Liver (tissue), 9 donors: Measurements from ENCODE around the gene HMG20A. TPM values are rescaled to one million over a fixed set of nuclear protein-coding genes. Genes with fewer than 3 reads are reported as not detected.

Experiments used
- DNase-seq: peaks from one replicate; pipeline ENCODE4 v3.0.0-alpha.2; 2017; ENCODE audit warnings: low spot score
- H3K27ac ChIP-seq, 2 donors: one replicate each; pipeline ENCODE4 v1.7.0; 2013; ENCODE audit warnings: inconsistent platforms in 2 of 2, low read length in 2 of 2, control low read depth in 1 of 2, low read depth in 1 of 2, mild to moderate bottlenecking in 1 of 2
- H3K27me3 ChIP-seq, 4 donors: one replicate each; pipeline versions ENCODE4 v1.6.1 to v1.7.0; 2013; ENCODE audit warnings: low read length in 3 of 4, inconsistent platforms in 1 of 4, mild to moderate bottlenecking in 1 of 4, moderate library complexity in 1 of 4; ENCODE audit not compliant: control insufficient read depth in 4 of 4, insufficient read depth in 4 of 4
- H3K36me3 ChIP-seq, 4 donors: one replicate each; pipeline versions ENCODE4 v1.6.1 to v1.7.0; 2013; ENCODE audit warnings: low read length in 3 of 4, mild to moderate bottlenecking in 3 of 4, low read depth in 1 of 4, moderate library complexity in 1 of 4; ENCODE audit not compliant: control insufficient read depth in 4 of 4, insufficient read depth in 3 of 4
- H3K4me1 ChIP-seq, 4 donors: one replicate each; pipeline versions ENCODE4 v1.6.1 to v1.7.0; 2013; ENCODE audit warnings: low read length in 3 of 4, mild to moderate bottlenecking in 3 of 4, moderate library complexity in 1 of 4; ENCODE audit not compliant: control insufficient read depth in 4 of 4, insufficient read depth in 4 of 4
- H3K4me3 ChIP-seq, 3 donors: one replicate each; pipeline versions ENCODE4 v1.6.1 to v1.7.0; 2013; ENCODE audit warnings: low read length in 3 of 3, control low read depth in 1 of 3, low read depth in 1 of 3, mild to moderate bottlenecking in 1 of 3
- H3K9ac ChIP-seq, 2 donors: one replicate each; pipeline ENCODE4 v1.7.0; 2013; ENCODE audit warnings: low read length in 2 of 2, mild to moderate bottlenecking in 2 of 2, moderate library complexity in 2 of 2, control low read depth in 1 of 2, low read depth in 1 of 2
- H3K9me3 ChIP-seq, 4 donors: one replicate each; pipeline versions ENCODE4 v1.6.1 to v1.7.0; 2013; ENCODE audit warnings: low read length in 3 of 4; ENCODE audit not compliant: control insufficient read depth in 4 of 4
- ATF3 ChIP-seq: IDR thresholded peaks from 2 replicates; pipeline ENCODE4 v1.6.1; 2016; ENCODE audit warnings: antibody characterized with exemption
- CTCF ChIP-seq: fragments of 150-350 bp; IDR thresholded peaks from 2 replicates; pipeline ENCODE4 v1.5.1; 2017; ENCODE audit warnings: improper control_type of control experiment, low read depth, low read length; ENCODE audit not compliant: missing input control
- EGR1 ChIP-seq, 2 donors: IDR thresholded peaks; 2 replicates each; pipeline ENCODE4 v1.6.1; 2016 to 2018; ENCODE audit warnings: antibody characterized with exemption in 2 of 2, low read depth in 2 of 2
- FOXA1 ChIP-seq: IDR thresholded peaks from 2 replicates; pipeline ENCODE4 v1.6.1; 2016; ENCODE audit warnings: antibody characterized with exemption
- FOXA2 ChIP-seq: IDR thresholded peaks from 2 replicates; pipeline ENCODE4 v1.6.1; 2016; ENCODE audit warnings: antibody characterized with exemption
- GABPA ChIP-seq, 2 donors: IDR thresholded peaks in 1 of 2; conservative IDR thresholded peaks in 1 of 2; 2 replicates each; pipeline ENCODE4 v1.6.1; 2016; ENCODE audit warnings: antibody characterized with exemption in 2 of 2, mild to moderate bottlenecking in 1 of 2, moderate library complexity in 1 of 2
- HNF4A ChIP-seq, 2 donors: conservative IDR thresholded peaks; 2 replicates each; pipeline ENCODE4 v1.6.1; 2016; ENCODE audit warnings: antibody characterized with exemption in 2 of 2, mild to moderate bottlenecking in 2 of 2
- HNF4G ChIP-seq: IDR thresholded peaks from 2 replicates; pipeline ENCODE4 v1.6.1; 2016; ENCODE audit warnings: antibody characterized with exemption
- JUND ChIP-seq, 2 donors: IDR thresholded peaks; 2 replicates each; pipeline ENCODE4 v1.6.1; 2016; ENCODE audit warnings: antibody characterized with exemption in 2 of 2
- MAX ChIP-seq: IDR thresholded peaks from 2 replicates; pipeline ENCODE4 v1.6.1; 2016; ENCODE audit warnings: antibody characterized with exemption
- NR2F2 ChIP-seq: IDR thresholded peaks from 2 replicates; pipeline ENCODE4 v1.6.1; 2016; ENCODE audit warnings: antibody characterized with exemption
- RAD21 ChIP-seq, 2 donors: IDR thresholded peaks; 2 replicates each; pipeline ENCODE4 v1.6.1; 2016; ENCODE audit warnings: antibody characterized with exemption in 2 of 2, mild to moderate bottlenecking in 2 of 2
- REST ChIP-seq: IDR thresholded peaks from 2 replicates; pipeline ENCODE4 v1.6.1; 2016; ENCODE audit warnings: antibody characterized with exemption, mild to moderate bottlenecking
- RXRA ChIP-seq, 2 donors: IDR thresholded peaks; 2 replicates each; pipeline ENCODE4 v1.6.1; 2017 to 2018; ENCODE audit warnings: antibody characterized with exemption in 2 of 2, mild to moderate bottlenecking in 1 of 2
- SP1 ChIP-seq: IDR thresholded peaks from 2 replicates; pipeline ENCODE4 v1.6.1; 2018; ENCODE audit warnings: antibody characterized with exemption, mild to moderate bottlenecking
- TAF1 ChIP-seq: conservative IDR thresholded peaks from 2 replicates; pipeline ENCODE4 v1.6.1; 2016; ENCODE audit warnings: antibody characterized with exemption, mild to moderate bottlenecking
- YY1 ChIP-seq: IDR thresholded peaks from 2 replicates; pipeline ENCODE4 v1.6.1; 2016; ENCODE audit warnings: antibody characterized with exemption, mild to moderate bottlenecking
- ZBTB33 ChIP-seq: IDR thresholded peaks from 2 replicates; pipeline ENCODE4 v1.6.1; 2016; ENCODE audit warnings: antibody characterized with exemption
- WGBS: extraction: QIAGEN DNeasy Blood & Tissue Kit; methylation state at CpG from one replicate; pipeline ENCODE4 v1.1.7; 2013; 5-methylcytosine and 5-hydroxymethylcytosine counted together
- polyA plus RNA-seq, 2 donors: library from polyadenylated mRNA; stranded (reverse) in 1 of 2; unstranded in 1 of 2; fragments of 200-250 nt in 1 of 2; fragments of >200 nt in 1 of 2; fragmentation: Nextera tagmentation in 1 of 2; extraction: Ambion mirVana in 1 of 2; gene quantifications; one replicate each; pipeline versions ENCODE4 v1.2.1 to v1.2.3, GENCODE V29; 2013 to 2015
- total RNA-seq, 2 donors: library from RNA; depleted of rRNA; stranded (reverse); fragments of >200 nt; gene quantifications; one replicate each; pipeline ENCODE4 v1.2.3, GENCODE V29; 2014
- donor health status: healthy.
- donor health status: healthy.
- donor health status: healthy.
- donor health status: healthy.
- donor health status: healthy.

HMG20A gene
- total RNA-seq: 10 to 100 TPM; 17.8 to 19.4 TPM
- polyA plus RNA-seq: 1 to 10 TPM; 7.7 to 8.7 TPM

GRCh38 chr15:77420610-77421369 lies at the start of gene HMG20A:
Gene HMG20A (plus strand): TSS chr15:77420888. CDS start chr15:77458408, 37,520 bp downstream.
- Histone ChIP-seq H3K9me3 (no peaks in the 10 kb centered on the region), H3K4me1 (peaks cover 2 to 50% (median 25%) of the 10 kb centered on the region in 4 donors), H3K36me3 (no peaks in the 10 kb centered on the region), H3K27ac (peak within 1 kb of the TSS; percentile 97 to 100), H3K27me3 (no peaks in the 10 kb centered on the region), H3K9ac (peak within 1 kb of the TSS; percentile 88 to 99), H3K4me3 (peak within 1 kb of the TSS; percentile 86 to 99 (median 86))
- WGBS: under 1% methylated on average over 25 of the region's 25 CpGs
- peak; percentile 73 for DNase-seq
- TF ChIP-seq SP1: no peak
- TF ChIP-seq HNF4G: no peak
- peak; percentile 55 for TF ChIP-seq TAF1
- TF ChIP-seq FOXA2: no peak
- no peak for TF ChIP-seq FOXA1
- TF ChIP-seq EGR1 (IDR thresholded peaks at IDR 0.05; ENCODE audit: low read depth in 2 of 2): no peak
- TF ChIP-seq ATF3: no peak
- peak; percentile 17 for TF ChIP-seq ZBTB33
- TF ChIP-seq CTCF: no peak
- peak in 1 of 2 donors; percentile 52 for TF ChIP-seq JUND (IDR thresholded peaks at IDR 0.05)
- no peak for TF ChIP-seq REST
- no peak for TF ChIP-seq RAD21 (IDR thresholded peaks at IDR 0.05)
- peak; percentile 57 for TF ChIP-seq NR2F2
- TF ChIP-seq YY1: peak; percentile 64
- TF ChIP-seq HNF4A (conservative IDR thresholded peaks at IDR 0.05): no peak
- no peak for TF ChIP-seq MAX
- TF ChIP-seq RXRA (IDR thresholded peaks at IDR 0.05): peak; percentile 9 to 25
- peak; percentile 80 to 89 for TF ChIP-seq GABPA (IDR thresholded peaks at IDR 0.05 in 1 of 2, conservative IDR thresholded peaks at IDR 0.05 in 1 of 2)
